GM19397 (cell line): ENCODE measurements around the gene FIBCD1.
"Not testable (repeated sequence)": the region's sequence is repeated elsewhere in the genome, so short reads cannot be mapped to it uniquely, and the experiment has no call there.

Experiments
- ATAC-seq: cut with Tn5 transposase; IDR thresholded peaks from one replicate; pipeline ENCODE4 v1.9.1; 2021; ENCODE audit warnings: mild to moderate bottlenecking, moderate library complexity; ENCODE audit not compliant: unreplicated experiment

The FIBCD1 gene

DNA sequence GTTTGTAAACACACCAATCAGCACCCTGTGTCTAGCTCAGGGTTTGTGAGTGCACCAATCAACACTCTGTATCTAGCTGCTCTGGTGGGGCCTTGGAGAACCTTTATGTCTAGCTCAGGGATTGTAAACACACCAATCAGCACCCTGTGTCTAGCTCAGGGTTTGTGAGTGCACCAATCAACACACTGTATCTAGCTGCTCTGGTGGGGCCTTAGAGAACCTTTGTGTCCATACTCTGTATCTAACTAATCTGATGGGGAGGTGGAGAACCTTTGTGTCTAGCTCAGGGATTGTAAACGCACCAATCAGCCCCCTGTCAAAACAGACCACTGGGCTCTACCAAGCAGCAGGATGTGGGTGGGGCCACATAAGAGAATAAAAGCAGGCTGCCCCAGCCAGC lies 28.4 kb downstream of the FIBCD1 start:
- ATAC-seq, result not testable (repeated sequence)

DNA sequence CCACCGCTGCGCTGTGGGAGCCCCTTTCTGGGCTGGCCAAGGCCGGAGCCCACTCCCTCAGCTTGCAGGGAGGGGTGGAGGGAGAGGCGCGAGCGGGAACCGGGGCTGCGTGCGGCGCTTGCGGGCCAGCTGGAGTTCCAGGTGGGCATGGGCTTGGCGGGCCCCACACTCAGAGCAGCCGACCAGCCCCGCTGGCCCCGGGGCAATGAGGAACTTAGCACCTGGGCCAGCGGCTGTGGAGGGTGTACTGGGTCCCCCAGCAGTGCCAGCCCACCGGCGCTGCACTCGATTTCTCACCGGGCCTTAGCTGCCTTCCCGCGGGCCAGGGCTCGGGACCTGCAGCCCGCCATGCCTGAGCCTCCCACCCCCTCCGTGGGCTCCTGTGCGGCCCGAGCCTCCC lies 29.0 kb downstream of the FIBCD1 start:
- ATAC-seq, result not testable (repeated sequence)

DNA sequence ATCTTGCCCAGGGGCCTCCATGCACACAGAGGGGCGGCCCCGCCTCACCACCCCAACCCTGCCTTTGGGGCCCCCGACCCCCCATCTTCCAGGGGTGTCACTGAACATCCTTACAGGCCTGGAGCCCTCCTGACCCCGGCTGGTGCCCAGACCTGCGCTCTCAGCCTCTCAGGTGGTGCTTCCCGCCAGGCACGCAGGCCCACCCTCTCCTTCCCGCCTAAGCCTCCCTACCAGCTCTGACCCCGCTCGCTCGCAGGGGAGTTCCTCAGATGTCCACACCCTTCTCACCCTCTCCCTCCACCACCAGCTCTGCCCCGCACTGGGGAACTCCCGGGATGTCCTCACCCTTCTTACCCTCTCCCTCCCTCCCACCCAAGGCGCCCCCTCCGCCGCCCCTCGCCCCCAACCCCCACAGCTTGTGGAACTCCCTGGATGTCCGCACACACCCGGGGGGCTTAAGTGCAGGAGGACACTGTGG lies 30.1 kb downstream of the FIBCD1 start:
- no peak for ATAC-seq

GRCh38 chr9:130908146-130908877 lies 30.7 kb downstream of the FIBCD1 start:
- ATAC-seq, result no peak

DNA sequence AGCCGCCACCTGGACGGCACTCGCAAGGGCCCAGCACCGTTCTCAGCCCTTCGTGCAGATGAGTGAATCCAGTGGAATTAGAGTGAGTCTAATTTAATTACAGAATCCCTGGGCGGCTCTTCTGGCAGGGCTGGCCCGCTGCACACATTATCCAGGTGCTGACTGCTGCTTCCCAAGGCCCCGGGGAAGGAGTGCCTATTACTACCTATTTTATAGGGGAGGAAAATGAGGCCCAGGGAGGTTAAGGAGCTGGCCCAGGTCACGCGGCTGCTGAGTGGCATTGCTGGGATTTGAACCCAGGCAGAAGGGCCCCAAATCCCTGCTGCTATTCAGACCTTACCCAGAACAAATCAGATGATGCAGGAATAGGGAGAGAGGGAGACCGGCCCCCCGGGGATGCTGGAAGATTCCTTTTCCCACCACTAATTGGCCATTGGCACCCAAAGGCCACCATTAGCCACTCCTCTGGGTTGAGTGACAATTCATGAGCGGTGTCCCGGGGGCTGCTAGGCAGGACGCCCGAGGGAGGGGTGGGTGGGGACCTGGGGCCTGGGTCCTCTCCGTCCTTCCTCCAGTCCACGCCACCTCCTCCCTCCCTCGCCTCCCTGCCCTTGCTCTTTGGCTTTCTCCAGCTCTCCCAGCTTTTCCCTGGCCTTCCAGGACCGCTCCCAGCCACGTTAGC lies 32.2 kb downstream of the FIBCD1 start:
- ATAC-seq, result no peak

DNA sequence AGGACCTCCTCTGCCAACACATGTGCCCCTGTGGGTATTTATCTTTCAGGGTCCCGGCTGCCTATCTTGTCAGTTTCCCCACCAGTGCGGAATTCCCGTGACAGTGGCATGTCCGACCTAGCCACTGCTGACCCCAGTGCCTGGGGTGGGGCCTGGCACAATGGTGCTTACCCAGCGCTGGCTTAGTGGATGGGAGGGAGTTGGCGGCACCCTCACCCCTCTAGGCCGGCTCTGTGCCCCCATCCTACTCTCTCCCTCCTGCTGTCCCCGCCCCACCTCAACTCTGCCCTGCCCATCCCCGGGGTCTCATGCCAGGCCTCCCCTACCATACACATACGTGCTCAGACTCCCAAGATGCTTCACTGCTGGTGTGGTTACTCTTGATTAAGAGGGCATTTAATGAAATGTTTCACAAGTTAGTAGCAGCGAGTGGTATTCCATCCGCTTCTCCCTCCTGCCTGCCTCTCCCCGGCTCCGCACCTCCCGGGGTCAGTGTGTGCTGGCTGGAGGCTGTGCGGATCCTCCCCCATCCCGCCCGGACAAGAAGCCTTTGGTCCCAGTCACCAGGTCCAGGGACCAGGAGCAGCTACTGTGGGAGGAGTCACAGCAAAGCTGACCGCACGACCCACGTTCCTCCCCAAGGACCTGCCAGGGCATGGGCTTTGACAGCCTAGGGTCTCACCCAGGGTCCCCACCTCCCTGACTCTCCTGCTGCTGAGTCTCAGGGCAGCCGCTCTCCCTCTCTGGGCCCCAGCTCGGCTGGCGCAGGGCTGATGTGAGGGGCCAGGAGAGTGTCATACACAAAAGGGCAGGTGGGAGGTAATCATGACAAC lies 32.9 kb downstream of the FIBCD1 start:
- no peak for ATAC-seq

- no peak for ATAC-seq
Measured at GRCh38 chr9:130905125-130905901, 33.7 kb downstream of the FIBCD1 start.

DNA sequence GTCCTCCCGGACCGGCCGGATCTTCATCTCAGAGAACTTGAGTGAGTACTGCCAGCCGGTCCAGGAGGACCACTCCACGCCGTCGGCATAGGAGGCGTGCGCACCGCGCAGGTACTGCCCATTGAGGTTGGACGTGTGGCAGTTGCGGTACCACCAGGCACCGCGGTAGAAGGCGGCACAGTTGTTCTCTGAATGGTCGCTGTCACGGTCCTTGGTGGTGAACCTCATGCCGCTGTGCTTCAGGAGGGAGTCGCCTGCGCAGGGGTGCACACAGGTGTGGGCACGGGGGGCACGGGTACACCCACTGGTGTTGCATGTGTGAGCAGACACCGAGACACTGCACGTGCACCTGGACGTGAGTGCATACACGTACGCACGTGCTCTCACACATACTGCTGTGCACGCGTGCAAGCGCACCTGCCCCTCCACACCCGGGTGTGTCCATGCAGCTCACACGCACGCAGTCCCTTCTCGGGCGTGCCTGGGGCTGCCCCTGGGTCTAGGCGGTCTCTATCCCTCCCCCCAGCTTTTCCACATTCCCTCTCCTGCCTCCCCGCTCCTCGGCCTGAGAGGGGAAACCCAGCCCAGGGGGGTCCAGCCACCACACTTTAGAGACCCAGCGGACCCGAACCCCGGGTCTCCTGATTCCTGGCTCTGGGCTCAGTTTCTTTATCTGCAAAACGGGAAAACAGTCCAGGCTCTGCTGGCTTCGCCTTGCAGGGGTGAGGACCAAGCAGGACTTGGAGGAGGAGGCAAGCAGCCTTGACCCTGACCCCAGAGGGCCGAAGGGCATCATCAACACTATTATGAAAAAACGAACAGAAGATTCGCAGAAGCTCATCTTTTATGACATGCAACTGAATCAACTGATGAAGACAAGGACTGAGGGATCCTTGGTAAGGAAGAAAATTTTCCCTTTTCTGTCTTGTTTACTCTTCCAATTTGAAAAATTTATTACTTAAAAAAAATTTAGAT lies 34.7 kb downstream of the FIBCD1 start:
- ATAC-seq, result no peak

DNA sequence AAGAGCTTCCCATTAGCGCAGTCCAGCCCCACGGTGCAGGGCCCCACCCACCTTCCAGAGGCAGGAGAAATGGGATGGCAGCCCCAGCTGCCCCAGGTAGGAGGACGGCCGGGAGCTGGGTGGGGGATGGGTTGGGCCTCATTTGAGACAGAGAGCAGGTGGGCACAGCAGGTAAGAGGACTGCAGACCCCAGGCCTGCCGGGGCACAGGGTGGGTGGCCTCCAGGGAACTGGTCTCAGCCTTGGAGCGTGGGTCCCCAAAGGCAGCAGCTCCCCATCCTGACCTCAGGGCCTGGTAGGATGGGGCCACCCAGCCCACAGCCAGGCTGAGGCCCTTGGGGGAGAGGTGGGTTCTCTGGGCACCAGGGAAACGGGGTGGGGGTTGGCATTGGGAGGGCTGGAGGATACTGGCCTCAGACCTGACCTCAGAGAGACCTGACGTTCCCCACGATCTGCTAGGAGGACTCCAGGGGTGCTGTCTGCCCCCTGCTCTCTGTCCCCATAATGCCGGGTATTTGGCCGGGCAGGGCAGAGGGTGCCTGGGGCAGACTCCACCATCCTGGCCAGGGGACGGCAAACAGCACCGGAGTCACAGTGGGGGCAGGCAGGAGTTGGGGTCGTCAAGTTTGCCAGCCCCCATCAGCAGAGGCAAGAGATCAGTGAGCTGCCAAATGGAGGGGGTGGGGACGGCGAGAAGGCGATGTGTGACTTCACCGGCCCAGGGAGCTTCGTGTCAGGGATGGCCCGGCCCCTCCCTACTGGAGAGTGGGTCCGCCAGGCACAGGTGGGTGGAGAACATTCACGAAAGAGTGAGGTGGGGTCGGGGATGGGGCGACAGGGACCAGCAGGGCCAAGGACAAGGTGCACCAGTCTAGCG lies 35.6 kb downstream of the FIBCD1 start:
- no peak for ATAC-seq

- ATAC-seq, result no peak
Measured at GRCh38 chr9:130902204-130903185, 36.6 kb downstream of the FIBCD1 start.

DNA sequence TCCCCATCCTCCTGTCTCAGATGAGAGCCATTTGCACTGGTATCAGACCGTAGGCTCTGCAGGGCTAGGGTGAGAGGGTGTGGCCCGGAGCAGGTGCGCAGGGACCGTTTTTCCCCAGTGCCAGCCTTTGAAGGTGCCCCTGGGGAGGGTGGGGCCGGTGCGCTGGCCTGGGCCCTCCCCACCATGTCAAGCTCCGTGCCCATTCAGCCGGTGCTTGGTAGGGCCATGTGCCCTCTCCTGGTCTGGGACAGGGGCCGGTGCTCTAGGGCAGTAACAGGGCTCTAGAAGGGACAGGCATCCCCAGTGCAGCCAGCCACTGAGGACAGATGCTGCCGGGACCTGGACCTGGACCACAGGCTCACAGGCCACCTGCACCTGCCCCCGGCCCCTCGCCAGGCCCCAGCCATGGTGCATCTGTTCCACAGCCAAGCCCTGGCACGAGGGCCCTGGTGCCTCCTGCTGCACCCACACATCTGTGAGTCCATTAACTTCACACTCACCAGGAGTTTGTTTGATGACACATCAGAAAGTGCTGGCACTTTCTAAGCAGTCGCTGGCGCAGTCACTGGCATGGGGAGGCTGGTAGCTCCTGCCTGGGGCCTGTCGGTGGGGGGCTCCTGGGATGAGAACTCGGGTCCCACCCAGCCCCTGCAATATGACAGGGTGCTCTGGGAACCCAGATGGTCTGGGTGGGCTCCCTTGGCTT lies 37.4 kb downstream of the FIBCD1 start:
- ATAC-seq, result no peak

DNA sequence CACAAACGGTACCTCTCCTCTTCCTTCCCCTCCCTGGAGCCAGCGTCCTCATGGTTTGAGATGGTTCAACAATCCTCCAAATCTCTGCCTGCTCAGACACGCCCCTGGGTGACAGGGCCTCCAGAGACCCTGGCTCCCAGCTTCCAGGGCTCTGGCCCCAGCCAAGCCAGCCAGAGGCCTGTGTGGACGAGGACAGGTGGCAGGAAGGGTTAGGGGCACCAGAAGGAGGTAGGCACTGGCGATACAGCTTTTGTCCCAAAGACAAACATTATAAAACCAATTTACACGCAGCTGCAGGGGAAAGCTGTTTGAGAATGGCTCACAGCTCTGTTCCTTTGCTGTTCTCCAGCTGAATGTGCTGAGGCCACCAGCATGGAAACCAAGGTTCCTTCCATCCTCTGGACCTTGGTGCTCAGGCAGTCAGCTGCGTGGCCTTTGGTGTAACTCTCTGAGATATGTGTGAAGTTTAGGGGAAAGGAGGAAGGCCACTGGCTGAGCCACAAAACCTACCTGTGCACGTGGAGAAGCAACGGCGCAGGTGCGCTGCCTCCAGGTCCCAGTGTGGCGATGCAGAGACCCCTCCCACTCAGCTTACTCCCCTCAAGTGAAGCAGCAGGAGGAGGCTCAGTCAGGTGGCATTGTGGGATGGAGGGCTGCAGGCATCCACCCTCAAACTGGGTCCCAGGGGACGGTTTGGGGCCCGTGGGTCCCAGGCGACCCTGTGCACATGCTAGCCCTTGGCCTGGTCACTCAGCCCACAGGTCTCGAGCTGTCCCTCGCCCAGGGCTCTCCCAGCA lies 38.1 kb downstream of the FIBCD1 start:
- ATAC-seq, result no peak

GRCh38 chr9:130899051-130899748 lies 39.8 kb downstream of the FIBCD1 start:
- ATAC-seq, result no peak

DNA sequence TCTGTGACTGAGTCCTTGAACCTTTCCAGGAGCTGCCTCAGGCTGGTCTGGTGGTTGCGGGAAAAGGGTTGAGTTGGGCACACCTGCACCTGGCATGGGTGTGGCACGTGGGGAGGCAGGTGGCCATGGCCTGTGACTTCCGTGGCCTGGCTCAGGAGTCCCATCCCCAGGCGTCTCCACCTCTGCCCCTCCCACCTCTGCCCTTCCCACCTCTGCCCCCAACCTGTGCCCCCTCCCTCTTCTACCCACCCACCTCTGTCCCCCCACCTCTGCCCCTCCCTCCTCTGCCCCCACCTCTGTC lies 40.5 kb downstream of the FIBCD1 start:
- no peak for ATAC-seq

GRCh38 chr9:130897848-130898551 lies 41.0 kb downstream of the FIBCD1 start:
- no peak for ATAC-seq
